ENCODE results near the gene SIRT4.

DNA sequence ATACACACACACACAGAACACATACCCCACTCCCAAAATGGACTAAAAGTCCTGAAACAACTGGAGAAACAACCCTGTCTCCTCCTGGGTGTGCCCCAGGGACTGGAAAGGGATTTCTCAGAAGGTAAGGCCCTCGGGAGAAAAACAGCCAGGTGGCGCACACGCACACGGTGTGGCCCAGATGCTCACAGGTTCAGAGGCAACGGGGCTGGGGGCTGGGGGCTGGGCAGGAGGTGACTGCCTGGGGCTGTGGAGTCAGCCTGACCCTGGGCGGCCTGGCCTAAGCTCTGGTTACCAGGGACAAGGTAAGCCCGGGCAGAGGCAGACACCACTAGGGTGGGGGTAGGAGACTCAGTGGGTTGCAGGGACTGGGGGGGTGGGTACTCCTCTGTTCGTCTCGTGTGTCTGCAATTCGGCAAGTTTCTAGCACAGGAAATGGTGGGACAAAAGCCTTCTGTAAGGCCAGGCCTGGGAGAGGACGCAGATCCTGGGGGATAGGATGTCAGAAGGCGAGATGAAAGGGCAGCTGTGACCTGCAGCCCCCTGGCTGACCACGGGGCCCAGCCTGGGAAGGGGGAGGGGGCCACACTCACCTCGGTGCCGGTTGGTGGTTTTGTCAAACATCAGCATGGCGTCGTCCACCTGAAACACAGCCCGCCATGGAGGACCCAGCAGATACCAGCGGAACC, 56.4 kb downstream of the SIRT4 start:
- TF ChIP-seq, protein P1, sequence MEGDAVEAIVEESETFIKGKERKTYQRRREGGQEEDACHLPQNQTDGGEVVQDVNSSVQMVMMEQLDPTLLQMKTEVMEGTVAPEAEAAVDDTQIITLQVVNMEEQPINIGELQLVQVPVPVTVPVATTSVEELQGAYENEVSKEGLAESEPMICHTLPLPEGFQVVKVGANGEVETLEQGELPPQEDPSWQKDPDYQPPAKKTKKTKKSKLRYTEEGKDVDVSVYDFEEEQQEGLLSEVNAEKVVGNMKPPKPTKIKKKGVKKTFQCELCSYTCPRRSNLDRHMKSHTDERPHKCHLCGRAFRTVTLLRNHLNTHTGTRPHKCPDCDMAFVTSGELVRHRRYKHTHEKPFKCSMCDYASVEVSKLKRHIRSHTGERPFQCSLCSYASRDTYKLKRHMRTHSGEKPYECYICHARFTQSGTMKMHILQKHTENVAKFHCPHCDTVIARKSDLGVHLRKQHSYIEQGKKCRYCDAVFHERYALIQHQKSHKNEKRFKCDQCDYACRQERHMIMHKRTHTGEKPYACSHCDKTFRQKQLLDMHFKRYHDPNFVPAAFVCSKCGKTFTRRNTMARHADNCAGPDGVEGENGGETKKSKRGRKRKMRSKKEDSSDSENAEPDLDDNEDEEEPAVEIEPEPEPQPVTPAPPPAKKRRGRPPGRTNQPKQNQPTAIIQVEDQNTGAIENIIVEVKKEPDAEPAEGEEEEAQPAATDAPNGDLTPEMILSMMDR (IDR thresholded peaks at IDR 0.05; ENCODE audit: low read depth, low read length, poor library complexity, severe bottlenecking), result no peak
- TF ChIP-seq EZH2phosphoT487 (IDR thresholded peaks at IDR 0.05; ENCODE audit: borderline replicate concordance, low read length), result no peak
